SK-N-SH treated with all-trans-retinoic acid at 6 μM for 48 hours (cell line): ENCODE results near the gene DNASE1L1.

ENCODE experiments used
- ATAC-seq: fragments of 200-7000 bp; cut with Tn5 transposase; 3 replicates; pipeline ENCODE4 v1.9.1; 2020; ENCODE audit warnings: mild to moderate bottlenecking, moderate library complexity
- ARNTL ChIP-seq: fragments of 450-650 bp; formaldehyde crosslinking; IDR thresholded peaks from 2 replicates; pipeline ENCODE4 v1.5.0; 2020; ENCODE audit warnings: low read depth, mild to moderate bottlenecking, moderate library complexity, borderline replicate concordance
- BACH2 ChIP-seq: fragments of 250-450 bp; sonication (Bioruptor Pico); IDR thresholded peaks from 2 replicates; pipeline ENCODE4 v1.9.0; 2021; ENCODE audit warnings: mild to moderate bottlenecking, borderline replicate concordance
- CSDC2 ChIP-seq: fragments of 250-450 bp; sonication (Bioruptor Pico); IDR thresholded peaks from 2 replicates; pipeline ENCODE4 v1.5.0; 2020; ENCODE audit warnings: mild to moderate bottlenecking, moderate library complexity
- GLIS3 ChIP-seq: fragments of 250-450 bp; sonication (Bioruptor Pico); IDR thresholded peaks from 2 replicates; pipeline ENCODE4 v1.5.0; 2020; ENCODE audit warnings: mild to moderate bottlenecking, moderate library complexity
- ISL1 ChIP-seq: fragments of 250-450 bp; sonication (Bioruptor Pico); IDR thresholded peaks from 2 replicates; pipeline ENCODE4 v2.1.2; 2022; ENCODE audit warnings: mild to moderate bottlenecking, moderate library complexity
- OSR1 ChIP-seq: fragments of 250-450 bp; sonication (Bioruptor Pico); IDR thresholded peaks from 2 replicates; pipeline ENCODE4 v1.8.0; 2022; ENCODE audit warnings: moderate library complexity, mild to moderate bottlenecking, inconsistent platforms
- RARB ChIP-seq: fragments of 250-450 bp; sonication (Bioruptor Pico); IDR thresholded peaks from 2 replicates; pipeline ENCODE4 v1.8.0; 2021; ENCODE audit warnings: mild to moderate bottlenecking, moderate library complexity
- SNAI2 ChIP-seq: fragments of 250-450 bp; sonication (Bioruptor Pico); IDR thresholded peaks from 2 replicates; pipeline ENCODE4 v1.5.0; 2020; ENCODE audit warnings: mild to moderate bottlenecking, moderate library complexity
- ZFP3 ChIP-seq: fragments of 250-450 bp; sonication (Bioruptor Pico); IDR thresholded peaks from 2 replicates; pipeline ENCODE4 v1.5.0; 2020; ENCODE audit warnings: mild to moderate bottlenecking, moderate library complexity
- ZFP30 ChIP-seq: fragments of 450-650 bp; formaldehyde crosslinking; IDR thresholded peaks from 2 replicates; pipeline ENCODE4 v1.5.0; 2022; ENCODE audit warnings: mild to moderate bottlenecking, moderate library complexity
- ZNF565 ChIP-seq: fragments of 450-650 bp; formaldehyde crosslinking; conservative IDR thresholded peaks from 2 replicates; pipeline ENCODE4 v1.5.0; 2020; ENCODE audit warnings: low read depth, mild to moderate bottlenecking, moderate library complexity
- ZNF70 ChIP-seq: fragments of 450-650 bp; formaldehyde crosslinking; IDR thresholded peaks from 2 replicates; pipeline ENCODE4 v1.5.0; 2020; ENCODE audit warnings: mild to moderate bottlenecking, moderate library complexity
- ZNF8 ChIP-seq: fragments of 450-650 bp; formaldehyde crosslinking; IDR thresholded peaks from 2 replicates; pipeline ENCODE4 v1.5.0; 2020; ENCODE audit warnings: mild to moderate bottlenecking, moderate library complexity
- TF ChIP-seq, protein P1 (sequence below): fragments of 250-450 bp; sonication (Bioruptor Pico); IDR thresholded peaks from 2 replicates; pipeline ENCODE4 v1.5.0; 2020; ENCODE audit warnings: mild to moderate bottlenecking, moderate library complexity
- TF ChIP-seq, protein P2 (sequence below): fragments of 250-450 bp; sonication (Bioruptor Pico); IDR thresholded peaks from 2 replicates; pipeline ENCODE4 v1.8.0; 2021; ENCODE audit warnings: low read depth, mild to moderate bottlenecking, moderate library complexity, borderline replicate concordance
- TF ChIP-seq, protein P3 (sequence below): fragments of 250-450 bp; sonication (Bioruptor Pico); IDR thresholded peaks from 2 replicates; pipeline ENCODE4 v1.8.0; 2020; ENCODE audit warnings: mild to moderate bottlenecking, moderate library complexity, borderline replicate concordance
- TF ChIP-seq, protein P4 (sequence below): fragments of 250-450 bp; sonication (Bioruptor Pico); IDR thresholded peaks from 2 replicates; pipeline ENCODE4 v1.5.1; 2021; ENCODE audit warnings: mild to moderate bottlenecking, moderate library complexity
- TF ChIP-seq, protein P5 (sequence below): fragments of 250-450 bp; sonication (Bioruptor Pico); IDR thresholded peaks from 2 replicates; pipeline ENCODE4 v1.5.1; 2020; ENCODE audit warnings: low read depth, mild to moderate bottlenecking, moderate library complexity

The DNASE1L1 gene, protein sequence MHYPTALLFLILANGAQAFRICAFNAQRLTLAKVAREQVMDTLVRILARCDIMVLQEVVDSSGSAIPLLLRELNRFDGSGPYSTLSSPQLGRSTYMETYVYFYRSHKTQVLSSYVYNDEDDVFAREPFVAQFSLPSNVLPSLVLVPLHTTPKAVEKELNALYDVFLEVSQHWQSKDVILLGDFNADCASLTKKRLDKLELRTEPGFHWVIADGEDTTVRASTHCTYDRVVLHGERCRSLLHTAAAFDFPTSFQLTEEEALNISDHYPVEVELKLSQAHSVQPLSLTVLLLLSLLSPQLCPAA

DNA sequence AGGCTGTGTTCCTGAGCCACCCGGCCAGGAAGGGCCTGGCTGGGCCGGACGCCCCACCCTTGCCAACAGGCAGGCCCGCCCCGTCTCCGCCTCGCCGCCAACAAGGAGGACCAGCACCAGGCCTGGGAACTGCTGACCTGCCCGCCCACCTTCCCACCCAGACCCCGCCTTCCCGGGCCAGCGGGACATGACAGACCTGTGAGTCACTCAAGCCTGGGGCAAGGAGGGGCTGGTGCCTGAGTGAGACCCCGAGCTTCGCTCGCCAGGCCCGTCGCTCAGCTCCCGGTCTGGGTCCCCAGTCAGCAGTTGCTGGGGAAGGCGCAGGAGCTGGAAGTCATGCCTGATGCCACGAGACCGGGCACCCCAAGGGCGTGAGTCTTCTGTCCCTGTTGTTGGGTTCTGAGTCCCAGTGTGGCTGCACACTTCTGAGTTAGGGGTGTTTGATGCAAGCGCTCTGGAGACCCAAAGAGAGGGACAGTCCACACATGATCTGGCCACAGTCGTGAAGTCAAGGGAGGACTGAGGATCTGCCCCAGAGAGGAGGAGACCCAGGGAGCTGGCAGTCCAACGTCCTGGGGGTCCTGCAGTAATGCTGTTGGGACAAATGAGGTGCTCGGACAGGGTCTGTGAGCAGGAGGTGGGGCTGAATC, at the start of gene DNASE1L1:
TSS of gene DNASE1L1 (minus strand) at position 33 of the 650 bp plus-strand sequence. CDS start 3,686 bp downstream, outside the sequence.
- peak; percentile 88 for ATAC-seq
- no peak for TF ChIP-seq RARB (CRISPR knock-in tag)
- no peak for TF ChIP-seq BACH2 (CRISPR knock-in tag)
- no peak for TF ChIP-seq OSR1 (CRISPR knock-in tag)
- TF ChIP-seq, protein P1, sequence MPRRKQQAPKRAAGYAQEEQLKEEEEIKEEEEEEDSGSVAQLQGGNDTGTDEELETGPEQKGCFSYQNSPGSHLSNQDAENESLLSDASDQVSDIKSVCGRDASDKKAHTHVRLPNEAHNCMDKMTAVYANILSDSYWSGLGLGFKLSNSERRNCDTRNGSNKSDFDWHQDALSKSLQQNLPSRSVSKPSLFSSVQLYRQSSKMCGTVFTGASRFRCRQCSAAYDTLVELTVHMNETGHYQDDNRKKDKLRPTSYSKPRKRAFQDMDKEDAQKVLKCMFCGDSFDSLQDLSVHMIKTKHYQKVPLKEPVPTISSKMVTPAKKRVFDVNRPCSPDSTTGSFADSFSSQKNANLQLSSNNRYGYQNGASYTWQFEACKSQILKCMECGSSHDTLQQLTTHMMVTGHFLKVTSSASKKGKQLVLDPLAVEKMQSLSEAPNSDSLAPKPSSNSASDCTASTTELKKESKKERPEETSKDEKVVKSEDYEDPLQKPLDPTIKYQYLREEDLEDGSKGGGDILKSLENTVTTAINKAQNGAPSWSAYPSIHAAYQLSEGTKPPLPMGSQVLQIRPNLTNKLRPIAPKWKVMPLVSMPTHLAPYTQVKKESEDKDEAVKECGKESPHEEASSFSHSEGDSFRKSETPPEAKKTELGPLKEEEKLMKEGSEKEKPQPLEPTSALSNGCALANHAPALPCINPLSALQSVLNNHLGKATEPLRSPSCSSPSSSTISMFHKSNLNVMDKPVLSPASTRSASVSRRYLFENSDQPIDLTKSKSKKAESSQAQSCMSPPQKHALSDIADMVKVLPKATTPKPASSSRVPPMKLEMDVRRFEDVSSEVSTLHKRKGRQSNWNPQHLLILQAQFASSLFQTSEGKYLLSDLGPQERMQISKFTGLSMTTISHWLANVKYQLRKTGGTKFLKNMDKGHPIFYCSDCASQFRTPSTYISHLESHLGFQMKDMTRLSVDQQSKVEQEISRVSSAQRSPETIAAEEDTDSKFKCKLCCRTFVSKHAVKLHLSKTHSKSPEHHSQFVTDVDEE (CRISPR knock-in tag) = no peak
- no peak for TF ChIP-seq ZNF565
- TF ChIP-seq, protein P2, sequence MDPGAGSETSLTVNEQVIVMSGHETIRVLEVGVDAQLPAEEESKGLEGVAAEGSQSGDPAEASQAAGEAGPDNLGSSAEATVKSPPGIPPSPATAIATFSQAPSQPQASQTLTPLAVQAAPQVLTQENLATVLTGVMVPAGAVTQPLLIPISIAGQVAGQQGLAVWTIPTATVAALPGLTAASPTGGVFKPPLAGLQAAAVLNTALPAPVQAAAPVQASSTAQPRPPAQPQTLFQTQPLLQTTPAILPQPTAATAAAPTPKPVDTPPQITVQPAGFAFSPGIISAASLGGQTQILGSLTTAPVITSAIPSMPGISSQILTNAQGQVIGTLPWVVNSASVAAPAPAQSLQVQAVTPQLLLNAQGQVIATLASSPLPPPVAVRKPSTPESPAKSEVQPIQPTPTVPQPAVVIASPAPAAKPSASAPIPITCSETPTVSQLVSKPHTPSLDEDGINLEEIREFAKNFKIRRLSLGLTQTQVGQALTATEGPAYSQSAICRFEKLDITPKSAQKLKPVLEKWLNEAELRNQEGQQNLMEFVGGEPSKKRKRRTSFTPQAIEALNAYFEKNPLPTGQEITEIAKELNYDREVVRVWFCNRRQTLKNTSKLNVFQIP = no peak
- TF ChIP-seq ARNTL (CRISPR knock-in tag) = no peak
- TF ChIP-seq ISL1 = no peak
- TF ChIP-seq ZNF70 (CRISPR knock-in tag) = no peak

DNA sequence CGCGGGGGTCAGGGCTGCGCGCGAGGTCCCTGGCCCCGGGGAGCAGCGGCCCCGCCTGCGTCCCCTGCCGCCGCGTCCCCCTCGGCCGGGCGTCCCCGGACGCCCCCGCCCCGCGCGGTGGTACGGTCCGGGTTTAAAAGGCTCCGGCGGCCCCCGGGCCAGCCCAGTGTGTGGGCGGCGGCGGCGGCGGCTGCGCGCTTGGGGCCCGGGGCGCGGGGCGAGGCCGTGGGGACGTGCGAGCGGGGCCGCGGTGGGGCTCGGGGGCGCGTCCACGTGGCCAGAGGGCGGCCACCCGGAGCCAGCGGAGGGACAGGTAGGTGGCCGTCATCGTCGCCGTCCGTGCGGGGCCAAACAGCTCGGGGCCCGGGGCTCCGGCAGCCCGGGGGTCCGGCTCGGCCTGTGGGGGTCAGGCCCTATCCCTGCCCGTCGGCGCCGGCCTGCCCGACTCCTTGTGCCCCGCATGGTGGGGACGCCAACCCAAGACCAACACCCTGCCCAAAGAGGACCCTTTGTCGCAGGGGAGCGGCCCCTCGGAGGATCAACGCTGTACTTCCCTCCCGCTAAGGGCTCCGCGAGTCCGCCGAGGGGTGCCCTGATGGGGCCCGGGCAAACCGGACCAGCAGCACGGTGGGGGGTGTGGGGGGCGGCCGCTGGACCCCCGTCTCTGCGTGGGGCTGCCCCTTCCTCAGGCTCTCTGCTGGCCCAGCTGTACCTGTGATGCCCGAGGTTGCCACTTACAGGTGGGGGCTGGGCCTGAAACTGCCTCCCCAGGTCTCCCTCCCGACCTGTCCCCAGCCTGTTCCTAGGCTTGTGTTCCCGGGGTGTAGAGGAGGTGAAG, 49.3 kb upstream of the DNASE1L1 start, which contains the start of gene PLXNA3:
TSS of gene PLXNA3 (plus strand) at position 166 of the 838 bp plus-strand sequence. CDS start 1,903 bp downstream, outside the sequence.
- ATAC-seq = peak; percentile 42

More for the DNA sequence above, 49.3 kb upstream of the DNASE1L1 start, which contains the start of gene PLXNA3:
- TF ChIP-seq, protein P3, sequence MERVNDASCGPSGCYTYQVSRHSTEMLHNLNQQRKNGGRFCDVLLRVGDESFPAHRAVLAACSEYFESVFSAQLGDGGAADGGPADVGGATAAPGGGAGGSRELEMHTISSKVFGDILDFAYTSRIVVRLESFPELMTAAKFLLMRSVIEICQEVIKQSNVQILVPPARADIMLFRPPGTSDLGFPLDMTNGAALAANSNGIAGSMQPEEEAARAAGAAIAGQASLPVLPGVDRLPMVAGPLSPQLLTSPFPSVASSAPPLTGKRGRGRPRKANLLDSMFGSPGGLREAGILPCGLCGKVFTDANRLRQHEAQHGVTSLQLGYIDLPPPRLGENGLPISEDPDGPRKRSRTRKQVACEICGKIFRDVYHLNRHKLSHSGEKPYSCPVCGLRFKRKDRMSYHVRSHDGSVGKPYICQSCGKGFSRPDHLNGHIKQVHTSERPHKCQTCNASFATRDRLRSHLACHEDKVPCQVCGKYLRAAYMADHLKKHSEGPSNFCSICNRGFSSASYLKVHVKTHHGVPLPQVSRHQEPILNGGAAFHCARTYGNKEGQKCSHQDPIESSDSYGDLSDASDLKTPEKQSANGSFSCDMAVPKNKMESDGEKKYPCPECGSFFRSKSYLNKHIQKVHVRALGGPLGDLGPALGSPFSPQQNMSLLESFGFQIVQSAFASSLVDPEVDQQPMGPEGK (CRISPR knock-in tag) = no peak
- TF ChIP-seq GLIS3 (CRISPR knock-in tag) = no peak
- no peak for TF ChIP-seq BACH2 (CRISPR knock-in tag)
- TF ChIP-seq, protein P4, sequence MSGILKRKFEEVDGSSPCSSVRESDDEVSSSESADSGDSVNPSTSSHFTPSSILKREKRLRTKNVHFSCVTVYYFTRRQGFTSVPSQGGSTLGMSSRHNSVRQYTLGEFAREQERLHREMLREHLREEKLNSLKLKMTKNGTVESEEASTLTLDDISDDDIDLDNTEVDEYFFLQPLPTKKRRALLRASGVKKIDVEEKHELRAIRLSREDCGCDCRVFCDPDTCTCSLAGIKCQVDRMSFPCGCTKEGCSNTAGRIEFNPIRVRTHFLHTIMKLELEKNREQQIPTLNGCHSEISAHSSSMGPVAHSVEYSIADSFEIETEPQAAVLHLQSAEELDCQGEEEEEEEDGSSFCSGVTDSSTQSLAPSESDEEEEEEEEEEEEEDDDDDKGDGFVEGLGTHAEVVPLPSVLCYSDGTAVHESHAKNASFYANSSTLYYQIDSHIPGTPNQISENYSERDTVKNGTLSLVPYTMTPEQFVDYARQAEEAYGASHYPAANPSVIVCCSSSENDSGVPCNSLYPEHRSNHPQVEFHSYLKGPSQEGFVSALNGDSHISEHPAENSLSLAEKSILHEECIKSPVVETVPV (CRISPR knock-in tag) = no peak
- TF ChIP-seq CSDC2 (CRISPR knock-in tag) = no peak
- no peak for TF ChIP-seq RARB (CRISPR knock-in tag)
- TF ChIP-seq, protein P5, sequence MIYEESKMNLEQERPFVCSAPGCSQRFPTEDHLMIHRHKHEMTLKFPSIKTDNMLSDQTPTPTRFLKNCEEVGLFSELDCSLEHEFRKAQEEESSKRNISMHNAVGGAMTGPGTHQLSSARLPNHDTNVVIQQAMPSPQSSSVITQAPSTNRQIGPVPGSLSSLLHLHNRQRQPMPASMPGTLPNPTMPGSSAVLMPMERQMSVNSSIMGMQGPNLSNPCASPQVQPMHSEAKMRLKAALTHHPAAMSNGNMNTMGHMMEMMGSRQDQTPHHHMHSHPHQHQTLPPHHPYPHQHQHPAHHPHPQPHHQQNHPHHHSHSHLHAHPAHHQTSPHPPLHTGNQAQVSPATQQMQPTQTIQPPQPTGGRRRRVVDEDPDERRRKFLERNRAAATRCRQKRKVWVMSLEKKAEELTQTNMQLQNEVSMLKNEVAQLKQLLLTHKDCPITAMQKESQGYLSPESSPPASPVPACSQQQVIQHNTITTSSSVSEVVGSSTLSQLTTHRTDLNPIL (CRISPR knock-in tag) = no peak
- TF ChIP-seq OSR1 (CRISPR knock-in tag) = no peak
- TF ChIP-seq ARNTL (CRISPR knock-in tag) = no peak
- TF ChIP-seq ZFP3 (CRISPR knock-in tag) = no peak
- no peak for TF ChIP-seq ZFP30 (CRISPR knock-in tag)
- no peak for TF ChIP-seq ISL1
- TF ChIP-seq ZNF565 = no peak
- TF ChIP-seq, protein P2 = no peak
- TF ChIP-seq SNAI2 = no peak
- TF ChIP-seq ZNF8 (CRISPR knock-in tag) = no peak
- TF ChIP-seq, protein P1 (CRISPR knock-in tag) = no peak
